ENCODE data around the gene LDHAL6A.
"Not testable (repeated sequence)": the region's sequence is repeated elsewhere in the genome, so short reads cannot be mapped to it uniquely, and the experiment has no call there.

The LDHAL6A gene

DNA sequence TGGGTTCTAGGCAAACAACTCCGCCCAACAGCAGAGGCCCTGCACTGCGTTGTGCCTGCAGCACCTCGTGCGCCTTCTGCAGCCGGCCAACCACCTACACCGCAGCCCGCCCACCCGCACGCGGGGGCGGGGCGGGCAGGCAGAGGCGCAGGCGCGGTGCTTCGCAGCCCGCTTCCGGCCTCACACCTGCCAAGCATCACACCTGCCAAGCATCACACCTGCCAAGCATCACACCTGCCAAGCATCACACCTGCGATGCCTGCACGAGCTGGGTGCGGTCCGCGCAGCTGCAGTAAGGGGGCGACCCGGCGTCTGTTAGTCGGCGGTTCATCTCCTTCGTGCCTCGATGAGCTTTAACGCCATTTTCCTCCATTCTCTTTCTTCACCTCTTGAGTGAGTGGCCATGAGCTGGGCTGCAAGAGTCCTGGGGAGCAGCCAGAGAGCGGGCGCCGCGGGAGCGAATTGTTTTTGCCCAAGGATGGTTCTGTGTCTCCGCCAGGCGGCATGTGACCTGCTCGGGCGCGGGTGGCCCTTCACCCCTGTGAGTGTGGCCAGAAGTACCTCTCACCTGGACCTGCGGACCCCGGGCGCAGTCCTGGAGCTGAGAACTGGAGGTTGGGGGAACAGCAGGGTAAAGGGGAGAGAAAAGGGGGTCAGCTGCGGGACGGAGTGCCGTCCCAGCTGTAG, at the start of gene LDHAL6A:
Gene LDHAL6A (plus strand): TSS at position 171 of the 687 bp plus-strand sequence. CDS start 825 bp downstream, outside the sequence.
- peak in 1 of 2 donors; percentile 5 for DNase-seq (ENCODE audit: low read depth in 2 of 2)

- not testable (repeated sequence) for DNase-seq (ENCODE audit: low read depth in 2 of 2)
Observed at GRCh38 chr11:18407400-18407799, 48.3 kb upstream of the LDHAL6A start.

- no peak for DNase-seq (ENCODE audit: low read depth in 2 of 2)
Observed at GRCh38 chr11:18408558-18409291, 46.9 kb upstream of the LDHAL6A start.

DNA sequence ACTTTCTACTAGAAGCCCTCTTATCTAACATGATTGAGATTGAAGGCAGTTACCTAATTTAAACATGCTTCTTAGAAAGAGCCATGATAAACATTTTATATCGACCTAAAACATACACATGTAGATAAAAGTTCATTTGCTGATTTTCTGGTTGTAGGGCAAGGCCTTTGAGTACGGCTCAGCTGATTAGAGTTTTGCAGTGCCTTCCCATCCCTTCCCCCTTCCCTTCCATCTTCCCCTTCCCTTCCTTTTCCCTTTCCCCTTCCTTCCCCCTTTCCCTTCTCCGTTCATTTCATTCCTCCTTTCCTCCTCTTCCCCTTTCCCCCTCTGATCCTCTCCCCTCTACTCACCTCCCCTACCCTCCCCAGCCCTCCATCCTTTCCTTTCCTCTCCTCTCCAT, 39.2 kb upstream of the LDHAL6A start:
- DNase-seq (ENCODE audit: low read depth in 2 of 2), result no peak

DNA sequence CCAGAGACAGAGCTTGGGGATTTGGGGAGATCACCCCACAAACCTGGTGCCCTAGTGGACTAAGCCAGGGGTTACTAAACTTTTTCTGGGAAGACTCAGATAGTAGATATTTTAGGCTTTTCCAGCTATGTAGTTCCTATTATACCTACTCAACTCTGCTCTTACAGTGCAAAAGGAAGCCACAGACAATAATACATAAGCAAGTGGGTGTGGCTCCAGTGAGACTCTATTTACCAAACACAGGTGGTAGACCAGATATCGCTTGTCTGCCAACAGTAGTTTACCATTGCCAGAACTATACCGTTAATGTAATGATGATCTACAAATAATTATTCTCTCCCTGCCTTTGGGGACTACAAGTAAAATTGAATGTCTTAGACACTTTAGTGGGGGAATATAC, 36.6 kb upstream of the LDHAL6A start:
- DNase-seq (ENCODE audit: low read depth in 2 of 2), result no peak

DNA sequence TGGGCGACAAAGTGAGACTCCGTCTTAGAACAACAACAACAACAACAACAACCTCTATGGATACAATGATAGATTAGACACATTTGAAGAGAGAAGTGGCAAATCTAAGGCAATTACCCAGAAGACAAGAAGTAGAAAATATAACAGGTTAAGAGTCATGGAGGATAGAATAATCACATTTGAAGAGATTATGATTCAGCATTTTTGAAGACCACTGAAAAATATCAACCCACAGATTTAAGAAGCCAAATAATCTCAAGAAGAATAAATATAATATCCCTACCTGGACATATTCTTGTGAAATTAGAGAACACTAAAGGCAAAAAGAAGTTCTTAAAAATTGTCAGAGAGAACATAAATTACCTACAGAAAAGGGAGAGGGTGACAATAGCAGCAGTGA, 35.6 kb upstream of the LDHAL6A start:
- no peak for DNase-seq (ENCODE audit: low read depth in 2 of 2)

- DNase-seq (ENCODE audit: low read depth in 2 of 2), result no peak
Observed at GRCh38 chr11:18427240-18427639, 28.4 kb upstream of the LDHAL6A start.

DNA sequence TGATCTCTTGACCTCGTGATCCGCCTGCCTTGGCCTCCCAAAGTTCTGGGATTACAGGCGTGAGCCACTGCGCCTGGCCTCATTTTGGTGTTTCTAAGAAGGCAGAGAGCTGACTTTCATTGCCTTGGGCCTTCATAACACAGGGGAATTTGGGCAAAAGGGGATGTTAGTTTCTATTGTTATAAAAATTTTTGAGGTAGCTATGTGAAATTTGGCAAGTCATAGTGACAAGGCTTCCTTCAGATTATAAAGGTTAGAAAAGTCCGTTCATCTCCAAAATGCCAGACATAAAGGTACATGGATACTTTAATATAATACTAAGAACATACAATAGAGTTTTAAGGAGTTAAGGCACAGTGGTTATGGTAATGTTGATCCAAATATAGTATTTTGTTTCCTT, 26.3 kb upstream of the LDHAL6A start:
- DNase-seq (ENCODE audit: low read depth in 2 of 2), result no peak

DNA sequence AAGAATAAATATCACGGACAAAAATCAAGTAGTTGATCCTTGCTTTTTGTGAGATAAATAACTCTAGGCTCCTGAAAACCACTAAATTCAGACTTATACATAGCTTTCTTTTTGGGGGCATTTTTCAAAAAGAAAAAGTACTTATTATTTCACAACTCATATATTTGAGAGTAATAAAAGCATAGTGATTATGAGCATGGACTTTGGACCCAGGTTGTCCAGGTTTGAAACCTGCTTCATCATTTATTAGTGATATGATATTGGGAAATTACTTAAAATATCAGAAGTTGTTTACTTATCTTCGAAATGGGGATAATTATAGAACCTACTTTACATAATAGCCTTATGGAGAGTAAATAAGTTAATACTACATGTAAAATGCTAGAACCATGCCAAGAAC, 17.0 kb upstream of the LDHAL6A start:
- DNase-seq (ENCODE audit: low read depth in 2 of 2), result no peak

DNA sequence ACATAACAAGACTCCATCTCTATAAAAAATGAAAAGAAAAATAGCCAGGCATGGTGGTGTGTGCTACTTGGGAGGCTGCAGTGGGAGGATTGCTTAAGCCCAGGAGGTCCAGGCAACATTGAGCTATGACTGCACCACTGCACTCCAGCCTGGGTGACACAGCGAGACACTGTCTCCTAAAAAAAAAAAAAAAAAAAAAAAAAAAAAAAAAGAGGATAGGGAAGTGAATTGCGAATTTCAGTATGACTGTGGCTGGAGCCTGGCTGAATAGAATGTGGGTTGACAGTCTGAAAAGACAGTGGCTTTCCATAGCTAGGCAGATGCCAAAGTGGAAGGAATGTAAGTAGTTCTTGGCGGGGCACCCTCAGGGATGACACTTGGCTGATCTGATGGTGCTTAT, 6.4 kb upstream of the LDHAL6A start:
- no peak for DNase-seq (ENCODE audit: low read depth in 2 of 2)

DNA sequence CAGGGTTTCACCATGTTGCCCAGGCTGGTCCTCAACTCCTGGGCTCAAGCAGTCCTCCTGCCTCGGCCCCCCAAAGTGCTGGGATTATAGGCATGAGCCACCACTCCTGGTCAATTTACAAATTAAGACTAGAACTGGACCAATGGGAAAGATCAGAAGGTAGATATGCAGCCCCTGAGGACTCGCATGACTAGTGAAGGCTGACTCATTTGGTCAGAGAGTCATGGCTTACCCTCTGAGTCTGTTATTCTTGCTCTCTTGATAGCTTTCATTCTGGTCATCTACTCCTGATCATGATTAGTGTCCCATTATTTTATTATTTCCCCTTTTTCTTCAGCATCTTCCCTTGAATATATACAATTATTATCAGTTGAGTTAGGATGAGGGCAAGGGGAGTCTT, 2.7 kb upstream of the LDHAL6A start:
- DNase-seq (ENCODE audit: low read depth in 2 of 2), result no peak

- no peak for DNase-seq (ENCODE audit: low read depth in 2 of 2)
Observed at GRCh38 chr11:18457450-18457849, 1.8 kb downstream of the LDHAL6A start.

- DNase-seq (ENCODE audit: low read depth in 2 of 2), result no peak
Observed at GRCh38 chr11:18459634-18460033, 4.0 kb downstream of the LDHAL6A start.

GRCh38 chr11:18461909-18462308, 6.3 kb downstream of the LDHAL6A start:
- DNase-seq (ENCODE audit: low read depth in 2 of 2), result no peak

DNA sequence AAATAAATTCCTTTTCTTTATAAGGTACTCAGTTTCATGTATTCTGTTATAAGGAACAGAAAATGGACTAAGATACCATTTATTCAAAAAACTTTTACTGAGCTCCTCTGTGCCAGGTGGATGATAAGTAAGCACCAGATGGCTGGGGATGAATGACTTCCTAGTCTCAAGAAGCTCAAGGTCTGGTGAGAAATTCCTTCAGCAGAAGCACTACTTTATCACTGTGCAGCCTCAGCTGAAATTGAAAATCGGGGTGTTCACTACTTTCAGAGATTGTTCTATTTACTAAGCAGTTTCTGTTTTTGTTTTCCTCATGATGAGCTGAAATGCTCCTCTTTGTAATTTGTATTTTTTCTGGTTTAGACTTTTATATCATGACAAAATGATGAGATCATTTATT, 7.8 kb downstream of the LDHAL6A start:
- no peak for DNase-seq (ENCODE audit: low read depth in 2 of 2)

DNA sequence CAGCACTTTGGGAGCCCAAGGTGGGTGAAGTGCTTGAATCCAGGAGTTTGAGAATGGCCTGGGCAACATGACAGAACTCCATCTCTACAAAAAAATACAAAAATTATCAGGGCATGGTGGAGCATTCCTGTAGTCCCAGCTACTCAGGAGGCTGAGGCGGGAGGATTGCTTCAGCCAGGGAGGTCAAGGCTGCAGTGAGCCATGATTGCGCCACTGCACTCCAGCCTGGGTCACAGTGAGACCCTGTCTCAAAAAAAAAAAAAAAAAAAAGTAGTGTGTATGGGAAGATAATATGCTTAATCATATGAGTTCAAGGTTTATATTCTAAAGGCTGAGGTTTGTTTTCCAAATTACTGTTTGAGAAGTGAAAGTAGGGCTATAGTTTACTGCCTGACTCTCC, 10.7 kb downstream of the LDHAL6A start:
- DNase-seq (ENCODE audit: low read depth in 2 of 2), result no peak

DNA sequence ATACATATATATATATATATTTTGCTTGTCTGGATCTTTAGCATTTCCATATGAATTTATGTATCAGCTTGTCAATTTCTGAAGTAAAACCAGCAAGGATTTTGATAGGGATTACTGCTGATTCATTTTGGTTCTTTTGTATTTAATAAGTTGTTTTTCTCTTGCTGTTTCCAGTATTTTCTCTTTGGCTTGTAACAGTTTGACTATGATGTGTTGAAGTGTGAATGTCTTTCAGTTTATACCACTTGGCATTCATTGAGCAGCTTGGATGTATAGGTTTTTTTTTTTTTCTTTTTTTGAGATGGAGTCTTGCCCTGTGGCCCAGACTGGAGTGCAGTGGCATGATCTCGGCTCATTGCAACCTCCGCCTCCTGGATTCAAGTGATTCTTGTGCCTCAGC, 12.4 kb downstream of the LDHAL6A start:
- DNase-seq (ENCODE audit: low read depth in 2 of 2), result no peak

GRCh38 chr11:18468961-18469360, 13.3 kb downstream of the LDHAL6A start:
- no peak for DNase-seq (ENCODE audit: low read depth in 2 of 2)

- DNase-seq (ENCODE audit: low read depth in 2 of 2), result no peak
Observed at GRCh38 chr11:18471995-18472394, 16.3 kb downstream of the LDHAL6A start.

GRCh38 chr11:18472587-18472986, 16.9 kb downstream of the LDHAL6A start:
- DNase-seq (ENCODE audit: low read depth in 2 of 2), result no peak

DNA sequence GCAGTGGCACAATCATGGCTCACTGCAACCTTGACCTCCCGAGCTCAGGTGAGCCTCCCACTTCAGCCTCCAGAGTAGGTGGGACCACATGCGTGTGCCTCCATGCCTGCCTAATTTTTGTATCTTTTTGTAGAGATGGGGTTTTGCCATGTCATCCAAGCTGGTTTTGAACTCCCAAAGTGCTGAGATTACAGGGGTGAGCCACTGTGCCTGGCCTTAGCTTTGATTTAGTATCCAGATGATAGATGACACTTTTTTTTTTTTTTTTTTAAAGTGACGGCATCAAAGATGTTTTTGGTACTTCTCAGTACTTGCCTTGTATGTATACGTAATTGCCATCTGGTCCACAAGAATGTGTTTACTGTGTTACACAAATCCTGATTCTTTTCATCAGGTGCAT, 23.4 kb downstream of the LDHAL6A start:
- DNase-seq (ENCODE audit: low read depth in 2 of 2), result no peak

DNA sequence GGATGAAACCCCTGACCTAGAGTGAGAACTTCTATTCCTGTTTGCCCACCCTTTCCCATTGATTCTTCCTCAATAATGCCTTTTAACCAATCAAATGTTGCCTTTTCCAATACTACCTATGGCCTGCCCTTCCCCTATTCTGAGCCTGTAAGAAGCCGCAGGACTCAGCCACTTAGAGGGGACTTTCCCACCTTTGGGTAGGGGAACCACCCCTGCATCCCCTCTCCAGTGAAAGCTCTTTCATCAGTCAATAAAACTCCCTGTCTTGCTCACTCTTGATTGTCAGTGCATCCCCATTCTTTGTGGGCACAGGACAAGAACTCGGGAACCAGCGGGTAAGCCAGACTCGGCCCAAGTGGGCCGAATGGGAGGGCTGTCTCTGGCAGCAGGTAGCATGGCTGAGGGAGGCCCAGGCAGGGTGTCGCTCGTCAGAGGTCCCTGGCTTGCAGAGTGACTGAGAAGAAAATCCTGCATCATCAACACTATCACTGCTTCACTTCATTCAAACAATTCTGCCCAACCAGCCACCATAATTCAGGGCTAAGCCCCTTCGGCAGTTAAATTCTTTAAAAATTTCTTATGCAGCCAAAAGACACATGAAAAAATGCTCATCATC, 30.4 kb downstream of the LDHAL6A start:
- no peak for DNase-seq (ENCODE audit: low read depth in 2 of 2)

GRCh38 chr11:18490319-18490718, 34.7 kb downstream of the LDHAL6A start:
- no peak for DNase-seq (ENCODE audit: low read depth in 2 of 2)
